Heart right ventricle (tissue), 16 donors: ENCODE measurements around the gene RUNDC3A. TPM values are rescaled to one million over a fixed set of nuclear protein-coding genes. Genes with fewer than 3 reads are reported as not detected.
"Not testable (repeated sequence)": the region's sequence is repeated elsewhere in the genome, so short reads cannot be mapped to it uniquely, and the experiment has no call there.

Experiments
- ATAC-seq, 8 donors: fragments of 200-7000 bp; cut with Tn5 transposase; one replicate each; pipeline ENCODE4 v1.9.1; 2020; ENCODE audit warnings: mild to moderate bottlenecking in 8 of 8, moderate library complexity in 8 of 8, moderate number of reproducible peaks in 1 of 8
- DNase-seq, 2 donors: peaks; one replicate each; pipeline ENCODE4 v3.0.0-alpha.2; 2020
- H3K27ac ChIP-seq, 10 donors: fragments of 200-600 bp; sonication (generic) in 2 of 10; one replicate each; pipeline versions ENCODE4 v1.5.0 to v1.8.0; 2020 to 2022; ENCODE audit warnings: mild to moderate bottlenecking in 3 of 10
- H3K27me3 ChIP-seq, 7 donors: fragments of 200-600 bp; one replicate each; pipeline ENCODE4 v1.8.0; 2021 to 2022; ENCODE audit warnings: mild to moderate bottlenecking in 2 of 7
- H3K36me3 ChIP-seq, 9 donors: fragments of 200-600 bp; sonication (generic) in 1 of 9; one replicate each; pipeline versions ENCODE4 v1.5.0 to v1.8.0; 2020 to 2022; ENCODE audit warnings: mild to moderate bottlenecking in 2 of 9
- H3K4me1 ChIP-seq, 9 donors: fragments of 200-600 bp; sonication (generic) in 1 of 9; one replicate each; pipeline versions ENCODE4 v1.5.0 to v1.8.0; 2020 to 2022; ENCODE audit warnings: mild to moderate bottlenecking in 4 of 9
- H3K4me3 ChIP-seq, 10 donors: fragments of 200-600 bp; sonication (generic) in 2 of 10; one replicate each; pipeline versions ENCODE4 v1.5.0 to v1.8.0; 2020 to 2022; ENCODE audit warnings: mild to moderate bottlenecking in 7 of 10, moderate library complexity in 2 of 10
- H3K9me3 ChIP-seq, 11 donors: fragments of 200-600 bp in 10 of 11; sonication (generic) in 2 of 11; one replicate each; pipeline versions ENCODE4 v1.5.0 to v1.8.0; 2013 to 2022; ENCODE audit warnings: mild to moderate bottlenecking in 2 of 11, control low read depth in 1 of 11, moderate library complexity in 1 of 11
- CTCF ChIP-seq, 9 donors: fragments of 200-600 bp; sonication (generic) in 2 of 9; IDR thresholded peaks; one replicate each; pipeline versions ENCODE4 v1.5.0 to v1.8.0; 2021 to 2022; ENCODE audit warnings: antibody characterized with exemption in 9 of 9, mild to moderate bottlenecking in 5 of 9, moderate library complexity in 1 of 9
- WGBS, 2 donors: extraction: QIAGEN DNeasy Blood & Tissue Kit; methylation state at CpG; one replicate each; pipeline ENCODE4 v1.1.7; 2013; ENCODE audit warnings: inconsistent platforms in 1 of 2; 5-methylcytosine and 5-hydroxymethylcytosine counted together
- intact Hi-C, 10 donors: fragments of 100-400 bp; cut with DNase I; formaldehyde crosslinking; loops; one replicate each; pipeline versions ENCODE4 v1.11.1 to v1.14.2; 2022
- polyA plus RNA-seq, 2 donors: library from polyadenylated mRNA; stranded (reverse); fragments of 200-250 nt; gene quantifications; one replicate each; pipeline ENCODE4 v1.2.3, GENCODE V29; 2013
- total RNA-seq, 10 donors: library from RNA; stranded (reverse); fragmentation: NEBNext Ultra II Directional in 3 of 10; extraction: Animal tissue kit (Norgen Biotek cat#: 25700) in 3 of 10; gene quantifications; one replicate each; pipeline versions ENCODE4 v1.2.1 to v1.2.4, GENCODE V29; 2021 to 2023
- donor health status: Arrhythmogenic right ventricular cardiomyopathy.
- donor health status: ischemic (EF 13 %, LVEDD 7.1; RV severe dilation, severe dysfunction).
- donor health status: healthy with polysubstance abuse.
- donor health status: DM: no; HTN: yes; CAD: no.
- donor health status: DM: no; HTN: no; CAD: no.
- donor health status: ischemic (EF 25% LVEDD 6.9; RV normal size, moderate dysfunction).
- donor health status: ischemic (EF 25% LVEDD 5.7; RV mildly dilated, moderate dysfunction).
- donor health status: healthy.
- donor health status: DM: yes; HTN: yes; CAD: no.
- donor health status: Ischemic cardiomyopathy.
- donor health status: ischemic (EF 35%, LVEDD 5.7; RV mildly dilated, moderate dysfunction).
- donor health status: nonischemic (EF 11% LVEDD 7.7; RV severe dilation, severe dysfunction).
- donor health status: DM: yes; HTN: yes; CAD: no.
- donor health status: PGD.
- donor health status: ischemic (EF 29% LVEDD 5.4; RV normal size, mild dysfunction).
- donor health status: nonischemic (EF 23%, LVEDD 6.1; RV moderate dilation, normal function).

The RUNDC3A gene
- total and polyA plus RNA-seq, 12 donors, result 0.15 to 1.9 (median 0.54) TPM; not detected in 2

- no peaks in the 10 kb centered on the region for H3K9me3 ChIP-seq
- H3K4me1 ChIP-seq, result peaks cover 0 to 57% (median 16%) of the 10 kb centered on the region in 9 donors
- intact Hi-C loops, result loop anchor here in 4 of 10 donors (5.0 kb wide), 2 partner anchors 133 to 203 kb away; partner anchors contain the start of gene HROB (in 1 of the 4)
- no peaks in the 10 kb centered on the region for H3K27me3 ChIP-seq
- peak; percentile 86 to 96 for DNase-seq
- ATAC-seq, result peak; percentile 97 to 99 (median 98)
- WGBS, 2 donors, result 0 to 1% methylated on average over 26 of the region's 26 CpGs
- H3K36me3 ChIP-seq, result peaks cover 0 to 14% (median 0%) of the 10 kb centered on the region in 9 donors
- no peak for TF ChIP-seq CTCF (IDR thresholded peaks at IDR 0.05)
- peak within 1 kb of the TSS; percentile 50 to 90 (median 82) for H3K4me3 ChIP-seq
- H3K27ac ChIP-seq, result peak within 1 kb of the TSS; percentile 66 to 94 (median 90)
These were observed 36.6 kb downstream of the RUNDC3A start, which contains the start of gene GRN for GRCh38 chr17:44344939-44345453. TSS of gene GRN (plus strand) at chr17:44345302. CDS start at chr17:44349165, 3,863 bp downstream.

- no peaks in the 10 kb centered on the region for H3K9me3 ChIP-seq
- 3% methylated on average over 21 of the region's 21 CpGs for WGBS, 2 donors
- peaks cover 0 to 52% (median 16%) of the 10 kb centered on the region in 9 donors for H3K4me1 ChIP-seq
- H3K27me3 ChIP-seq, result no peaks in the 10 kb centered on the region
- H3K36me3 ChIP-seq, result peaks cover 0 to 20% (median 4%) of the 10 kb centered on the region in 9 donors
- peak overlapping the region; percentile 66 to 94 (median 90) for H3K27ac ChIP-seq
- intact Hi-C loops, result loop anchor here in 4 of 10 donors (5.0 kb wide), 2 partner anchors 133 to 203 kb away; partner anchors contain the start of gene HROB (in 1 of the 4)
- DNase-seq (peak in 1 of 2 donors; percentile 68), ATAC-seq (peak; percentile 16 to 69 (median 32))
- TF ChIP-seq CTCF (IDR thresholded peaks at IDR 0.05), result peak in 8 of 9 donors; percentile 12 to 62 (median 51)
- peak overlapping the region; percentile 50 to 90 (median 82) for H3K4me3 ChIP-seq
These were observed 37.1 kb downstream of the RUNDC3A start for GRCh38 chr17:44345454-44346026.

GRCh38 chr17:44346064-44346844 is 37.9 kb downstream of the RUNDC3A start:
- Histone ChIP-seq H3K36me3 (peaks cover 0 to 27% (median 12%) of the 10 kb centered on the region in 9 donors), H3K27ac (peak overlapping the region in 6 of 10 donors; percentile 75 to 94 (median 92)), H3K27me3 (no peaks in the 10 kb centered on the region), H3K9me3 (no peaks in the 10 kb centered on the region), H3K4me3 (peak overlapping the region; percentile 50 to 90 (median 82)), H3K4me1 (peaks cover 0 to 52% (median 16%) of the 10 kb centered on the region in 9 donors)
- ATAC-seq (no peak), DNase-seq (no peak)
- intact Hi-C loops, result loop anchor here in 4 of 10 donors (5.0 kb wide), 2 partner anchors 134 to 204 kb away; partner anchors contain the start of gene HROB (in 1 of the 4)
- 77 to 79% methylated on average over 13 of the region's 13 CpGs for WGBS, 2 donors
- TF ChIP-seq CTCF (IDR thresholded peaks at IDR 0.05), result peak in 1 of 9 donors; percentile 5

- H3K4me1 ChIP-seq, result peaks cover 0 to 52% (median 16%) of the 10 kb centered on the region in 9 donors
- H3K36me3 ChIP-seq, result peaks cover 0 to 39% (median 23%) of the 10 kb centered on the region in 9 donors
- DNase-seq, H3K9me3 ChIP-seq, H3K4me3 ChIP-seq, ATAC-seq, H3K27me3 ChIP-seq: not testable (repeated sequence)
- H3K27ac ChIP-seq, result peak overlapping the region in 2 of 10 donors; percentile 15 to 60
- 83 to 90% methylated on average over 18 of the region's 18 CpGs for WGBS, 2 donors
- intact Hi-C loops, result loop anchor here in 4 of 10 donors (5.0 kb wide), 2 partner anchors 135 to 205 kb away; partner anchors contain the start of gene HROB (in 1 of the 4)
These were observed 39.0 kb downstream of the RUNDC3A start for GRCh38 chr17:44347206-44348055.
